GM23338 (cell line): ENCODE data around the gene METTL6. TPM values are rescaled to one million over a fixed set of nuclear protein-coding genes. Genes with fewer than 3 reads are reported as not detected.

Experiments used
- ATAC-seq: fragments of 200-7000 bp; cut with Tn5 transposase; 3 replicates; pipeline ENCODE4 v1.9.1; 2020
- DNase-seq: peaks from one replicate; pipeline ENCODE4 v3.0.0-alpha.2; 2015; ENCODE audit warnings: low spot score
- H2AFZ ChIP-seq: fragments of 200-600 bp; sonication (generic); 2 replicates; pipeline ENCODE4 v1.8.0; 2016; ENCODE audit warnings: antibody characterized with exemption, mild to moderate bottlenecking, moderate library complexity
- H3F3A ChIP-seq: fragments of 200-600 bp; sonication (generic); replicated peaks from 2 replicates; pipeline ENCODE4 v1.8.0; 2017; ENCODE audit warnings: antibody characterized with exemption, mixed run types, low read depth
- H3K27ac ChIP-seq: fragments of 200-600 bp; sonication (generic); 2 replicates; pipeline ENCODE4 v1.6.1; 2016; ENCODE audit warnings: low read depth
- H3K27me3 ChIP-seq: fragments of 200-600 bp; sonication (generic); 2 replicates; pipeline ENCODE4 v1.8.0; 2016; ENCODE audit warnings: mild to moderate bottlenecking, mixed run types, moderate library complexity; ENCODE audit not compliant: insufficient read depth
- H3K36me3 ChIP-seq: fragments of 200-600 bp; sonication (generic); 2 replicates; pipeline ENCODE4 v1.8.0; 2016; ENCODE audit warnings: mild to moderate bottlenecking; ENCODE audit not compliant: insufficient read depth
- H3K4me1 ChIP-seq: fragments of 200-600 bp; sonication (generic); 2 replicates; pipeline ENCODE4 v1.8.0; 2016; ENCODE audit warnings: mild to moderate bottlenecking, moderate library complexity; ENCODE audit not compliant: insufficient read depth
- H3K4me2 ChIP-seq: fragments of 200-600 bp; sonication (generic); 2 replicates; pipeline ENCODE4 v1.7.1; 2017; ENCODE audit warnings: mixed run types
- H3K4me3 ChIP-seq: fragments of 200-600 bp; sonication (generic); 2 replicates; pipeline ENCODE4 v1.6.1; 2016; ENCODE audit warnings: mixed run types
- H3K79me2 ChIP-seq: fragments of 200-600 bp; sonication (generic); replicated peaks from 2 replicates; pipeline ENCODE4 v1.8.0; 2017; ENCODE audit warnings: mild to moderate bottlenecking; ENCODE audit not compliant: insufficient read depth
- H3K9me2 ChIP-seq: fragments of 200-600 bp; sonication (generic); 2 replicates; pipeline ENCODE4 v1.8.0; 2017; ENCODE audit not compliant: insufficient read depth
- H4K20me1 ChIP-seq: fragments of 200-600 bp; sonication (generic); replicated peaks from 2 replicates; pipeline ENCODE4 v1.8.0; 2017; ENCODE audit warnings: mild to moderate bottlenecking; ENCODE audit not compliant: insufficient read depth
- H3K27ac Mint-ChIP-seq: 2 replicates; pipeline ENCODE4 v1.8.0; 2020; ENCODE audit warnings: inconsistent platforms, mild to moderate bottlenecking, moderate library complexity, mixed read lengths
- H3K27me3 Mint-ChIP-seq: 3 replicates; pipeline ENCODE4 v1.8.0; 2022; ENCODE audit warnings: low read depth, mild to moderate bottlenecking, moderate library complexity, mixed read lengths, inconsistent platforms; ENCODE audit not compliant: insufficient read depth, poor library complexity
- H3K36me3 Mint-ChIP-seq: 3 replicates; pipeline ENCODE4 v1.8.0; 2021; ENCODE audit warnings: low read depth, mild to moderate bottlenecking, inconsistent platforms, moderate library complexity, mixed read lengths
- H3K4me1 Mint-ChIP-seq: 3 replicates; pipeline ENCODE4 v1.8.0; 2020; ENCODE audit warnings: mild to moderate bottlenecking, inconsistent platforms, mixed read lengths
- H3K4me3 Mint-ChIP-seq: 3 replicates; pipeline ENCODE4 v1.8.0; 2021; ENCODE audit warnings: moderate library complexity, mild to moderate bottlenecking, inconsistent platforms, mixed read lengths
- H3K9me3 Mint-ChIP-seq: 3 replicates; pipeline ENCODE4 v1.8.0; 2020; ENCODE audit warnings: moderate library complexity, mild to moderate bottlenecking, inconsistent platforms, mixed read lengths
- CREB1 ChIP-seq: fragments of 250-450 bp; sonication (Bioruptor Pico); IDR thresholded peaks from 2 replicates; pipeline ENCODE4 v1.5.0; 2020; ENCODE audit warnings: low read depth, mild to moderate bottlenecking, moderate library complexity
- ETS1 ChIP-seq: IDR thresholded peaks from 2 replicates; pipeline ENCODE4 v1.6.1; 2016; ENCODE audit warnings: antibody characterized with exemption
- EZH2 ChIP-seq: fragments of 200-600 bp; sonication (generic); IDR thresholded peaks from one replicate; pipeline ENCODE4 v1.8.0; 2017; ENCODE audit warnings: antibody characterized with exemption, mild to moderate bottlenecking, low read depth; ENCODE audit not compliant: unreplicated experiment
- EZH2phosphoT487 ChIP-seq: fragments of 200-600 bp; sonication (generic); IDR thresholded peaks from one replicate; pipeline ENCODE4 v1.8.1; 2018; ENCODE audit warnings: antibody characterized with exemption; ENCODE audit not compliant: unreplicated experiment
- JUNB ChIP-seq: IDR thresholded peaks from one replicate; pipeline ENCODE4 v1.6.1; 2016; ENCODE audit warnings: antibody characterized with exemption; ENCODE audit not compliant: unreplicated experiment
- NANOG ChIP-seq: IDR thresholded peaks from 2 replicates; pipeline ENCODE4 v1.6.1; 2016; ENCODE audit warnings: antibody characterized with exemption, borderline replicate concordance
- POLR2AphosphoS5 ChIP-seq: IDR thresholded peaks from 2 replicates; pipeline ENCODE4 v1.6.1; 2016; ENCODE audit warnings: antibody characterized with exemption, low read depth
- REST ChIP-seq: IDR thresholded peaks from one replicate; pipeline ENCODE4 v1.6.1; 2018; ENCODE audit warnings: antibody characterized with exemption; ENCODE audit not compliant: unreplicated experiment
- STAT1 ChIP-seq: IDR thresholded peaks from one replicate; pipeline ENCODE4 v1.6.1; 2016; ENCODE audit warnings: antibody characterized with exemption; ENCODE audit not compliant: unreplicated experiment
- ZNF114 ChIP-seq: fragments of 250-450 bp; sonication (Bioruptor Pico); IDR thresholded peaks from 2 replicates; pipeline ENCODE4 v1.5.0; 2020; ENCODE audit warnings: mild to moderate bottlenecking, moderate library complexity
- ZNF331 ChIP-seq: fragments of 250-450 bp; sonication (Bioruptor Pico); IDR thresholded peaks from 2 replicates; pipeline ENCODE4 v1.5.0; 2020; ENCODE audit warnings: low read depth, mild to moderate bottlenecking, moderate library complexity
- polyA plus RNA-seq: library from polyadenylated mRNA; unstranded; fragments of >200 nt; fragmentation: Nextera tagmentation; extraction: Ambion mirVana; gene quantifications from 2 replicates; pipeline ENCODE4 v1.2.1, GENCODE V29; 2016
- total RNA-seq: library from RNA; depleted of rRNA; stranded (reverse); fragments of >200 nt; shearing (Covaris generic); gene quantifications from 2 replicates; pipeline ENCODE4 v1.2.3, GENCODE V29; 2014
- TF ChIP-seq, protein P1 (sequence below): fragments of 250-450 bp; sonication (Bioruptor Pico); IDR thresholded peaks from 2 replicates; pipeline ENCODE4 v1.5.0; 2020; ENCODE audit warnings: mild to moderate bottlenecking, moderate library complexity
- TF ChIP-seq, protein P2 (sequence below), 2 experiments: fragments of 200-600 bp in 1 of 2; sonication (generic) in 1 of 2; conservative IDR thresholded peaks; 2 replicates each; pipeline versions ENCODE4 v1.5.1 to v1.6.1; 2016 to 2017; ENCODE audit warnings: antibody characterized with exemption in 2 of 2, low read depth in 2 of 2, mild to moderate bottlenecking in 2 of 2, moderate library complexity in 1 of 2

The METTL6 gene
- total and polyA plus RNA-seq, 2 experiments from 2014 or later = 15.1 to 17.8 TPM

GRCh38 chr3:15453991-15454625, 26.8 kb upstream of the METTL6 start:
- no peaks in the 10 kb centered on the region; the same call in 2 of the 3 replicates for H3K36me3 Mint-ChIP-seq
- ATAC-seq = no peak
- H3K4me2 ChIP-seq = no peak overlapping the region
- no peak overlapping the region for H3K4me3 Mint-ChIP-seq
- no peaks in the 10 kb centered on the region for H3K4me1 Mint-ChIP-seq
- no peaks in the 10 kb centered on the region for H3K9me3 Mint-ChIP-seq
- H3K79me2 ChIP-seq = no peaks in the 10 kb centered on the region
- H3K27me3 Mint-ChIP-seq = peaks cover 2% of the 10 kb centered on the region
- H3F3A ChIP-seq = no peaks in the 10 kb centered on the region
- H3K4me1 ChIP-seq = no peaks in the 10 kb centered on the region
- no peaks in the 10 kb centered on the region for H3K9me2 ChIP-seq
- no peaks in the 10 kb centered on the region for H3K27me3 ChIP-seq
- no peak overlapping the region for H2AFZ ChIP-seq
- H3K27ac Mint-ChIP-seq = no peak overlapping the region
- TF ChIP-seq EZH2 = no peak
- TF ChIP-seq, protein P1, sequence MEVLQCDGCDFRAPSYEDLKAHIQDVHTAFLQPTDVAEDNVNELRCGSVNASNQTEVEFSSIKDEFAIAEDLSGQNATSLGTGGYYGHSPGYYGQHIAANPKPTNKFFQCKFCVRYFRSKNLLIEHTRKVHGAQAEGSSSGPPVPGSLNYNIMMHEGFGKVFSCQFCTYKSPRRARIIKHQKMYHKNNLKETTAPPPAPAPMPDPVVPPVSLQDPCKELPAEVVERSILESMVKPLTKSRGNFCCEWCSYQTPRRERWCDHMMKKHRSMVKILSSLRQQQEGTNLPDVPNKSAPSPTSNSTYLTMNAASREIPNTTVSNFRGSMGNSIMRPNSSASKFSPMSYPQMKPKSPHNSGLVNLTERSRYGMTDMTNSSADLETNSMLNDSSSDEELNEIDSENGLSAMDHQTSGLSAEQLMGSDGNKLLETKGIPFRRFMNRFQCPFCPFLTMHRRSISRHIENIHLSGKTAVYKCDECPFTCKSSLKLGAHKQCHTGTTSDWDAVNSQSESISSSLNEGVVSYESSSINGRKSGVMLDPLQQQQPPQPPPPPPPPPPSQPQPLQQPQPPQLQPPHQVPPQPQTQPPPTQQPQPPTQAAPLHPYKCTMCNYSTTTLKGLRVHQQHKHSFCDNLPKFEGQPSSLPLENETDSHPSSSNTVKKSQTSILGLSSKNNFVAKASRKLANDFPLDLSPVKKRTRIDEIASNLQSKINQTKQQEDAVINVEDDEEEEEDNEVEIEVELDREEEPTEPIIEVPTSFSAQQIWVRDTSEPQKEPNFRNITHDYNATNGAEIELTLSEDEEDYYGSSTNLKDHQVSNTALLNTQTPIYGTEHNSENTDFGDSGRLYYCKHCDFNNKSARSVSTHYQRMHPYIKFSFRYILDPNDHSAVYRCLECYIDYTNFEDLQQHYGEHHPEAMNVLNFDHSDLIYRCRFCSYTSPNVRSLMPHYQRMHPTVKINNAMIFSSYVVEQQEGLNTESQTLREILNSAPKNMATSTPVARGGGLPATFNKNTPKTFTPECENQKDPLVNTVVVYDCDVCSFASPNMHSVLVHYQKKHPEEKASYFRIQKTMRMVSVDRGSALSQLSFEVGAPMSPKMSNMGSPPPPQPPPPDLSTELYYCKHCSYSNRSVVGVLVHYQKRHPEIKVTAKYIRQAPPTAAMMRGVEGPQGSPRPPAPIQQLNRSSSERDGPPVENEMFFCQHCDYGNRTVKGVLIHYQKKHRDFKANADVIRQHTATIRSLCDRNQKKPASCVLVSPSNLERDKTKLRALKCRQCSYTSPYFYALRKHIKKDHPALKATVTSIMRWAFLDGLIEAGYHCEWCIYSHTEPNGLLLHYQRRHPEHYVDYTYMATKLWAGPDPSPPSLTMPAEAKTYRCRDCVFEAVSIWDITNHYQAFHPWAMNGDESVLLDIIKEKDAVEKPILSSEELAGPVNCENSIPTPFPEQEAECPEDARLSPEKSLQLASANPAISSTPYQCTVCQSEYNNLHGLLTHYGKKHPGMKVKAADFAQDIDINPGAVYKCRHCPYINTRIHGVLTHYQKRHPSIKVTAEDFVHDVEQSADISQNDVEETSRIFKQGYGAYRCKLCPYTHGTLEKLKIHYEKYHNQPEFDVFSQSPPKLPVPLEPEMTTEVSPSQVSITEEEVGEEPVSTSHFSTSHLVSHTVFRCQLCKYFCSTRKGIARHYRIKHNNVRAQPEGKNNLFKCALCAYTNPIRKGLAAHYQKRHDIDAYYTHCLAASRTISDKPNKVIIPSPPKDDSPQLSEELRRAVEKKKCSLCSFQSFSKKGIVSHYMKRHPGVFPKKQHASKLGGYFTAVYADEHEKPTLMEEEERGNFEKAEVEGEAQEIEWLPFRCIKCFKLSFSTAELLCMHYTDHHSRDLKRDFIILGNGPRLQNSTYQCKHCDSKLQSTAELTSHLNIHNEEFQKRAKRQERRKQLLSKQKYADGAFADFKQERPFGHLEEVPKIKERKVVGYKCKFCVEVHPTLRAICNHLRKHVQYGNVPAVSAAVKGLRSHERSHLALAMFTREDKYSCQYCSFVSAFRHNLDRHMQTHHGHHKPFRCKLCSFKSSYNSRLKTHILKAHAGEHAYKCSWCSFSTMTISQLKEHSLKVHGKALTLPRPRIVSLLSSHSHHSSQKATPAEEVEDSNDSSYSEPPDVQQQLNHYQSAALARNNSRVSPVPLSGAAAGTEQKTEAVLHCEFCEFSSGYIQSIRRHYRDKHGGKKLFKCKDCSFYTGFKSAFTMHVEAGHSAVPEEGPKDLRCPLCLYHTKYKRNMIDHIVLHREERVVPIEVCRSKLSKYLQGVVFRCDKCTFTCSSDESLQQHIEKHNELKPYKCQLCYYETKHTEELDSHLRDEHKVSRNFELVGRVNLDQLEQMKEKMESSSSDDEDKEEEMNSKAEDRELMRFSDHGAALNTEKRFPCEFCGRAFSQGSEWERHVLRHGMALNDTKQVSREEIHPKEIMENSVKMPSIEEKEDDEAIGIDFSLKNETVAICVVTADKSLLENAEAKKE (CRISPR knock-in tag) = no peak
- no peak for TF ChIP-seq ZNF114 (CRISPR knock-in tag)
- TF ChIP-seq, protein P2, sequence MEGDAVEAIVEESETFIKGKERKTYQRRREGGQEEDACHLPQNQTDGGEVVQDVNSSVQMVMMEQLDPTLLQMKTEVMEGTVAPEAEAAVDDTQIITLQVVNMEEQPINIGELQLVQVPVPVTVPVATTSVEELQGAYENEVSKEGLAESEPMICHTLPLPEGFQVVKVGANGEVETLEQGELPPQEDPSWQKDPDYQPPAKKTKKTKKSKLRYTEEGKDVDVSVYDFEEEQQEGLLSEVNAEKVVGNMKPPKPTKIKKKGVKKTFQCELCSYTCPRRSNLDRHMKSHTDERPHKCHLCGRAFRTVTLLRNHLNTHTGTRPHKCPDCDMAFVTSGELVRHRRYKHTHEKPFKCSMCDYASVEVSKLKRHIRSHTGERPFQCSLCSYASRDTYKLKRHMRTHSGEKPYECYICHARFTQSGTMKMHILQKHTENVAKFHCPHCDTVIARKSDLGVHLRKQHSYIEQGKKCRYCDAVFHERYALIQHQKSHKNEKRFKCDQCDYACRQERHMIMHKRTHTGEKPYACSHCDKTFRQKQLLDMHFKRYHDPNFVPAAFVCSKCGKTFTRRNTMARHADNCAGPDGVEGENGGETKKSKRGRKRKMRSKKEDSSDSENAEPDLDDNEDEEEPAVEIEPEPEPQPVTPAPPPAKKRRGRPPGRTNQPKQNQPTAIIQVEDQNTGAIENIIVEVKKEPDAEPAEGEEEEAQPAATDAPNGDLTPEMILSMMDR (conservative IDR thresholded peaks at IDR 0.05; ENCODE audit: low read depth in 2 of 2) = no peak
- no peak for TF ChIP-seq ZNF331 (CRISPR knock-in tag)
- TF ChIP-seq NANOG = no peak
- no peak for TF ChIP-seq CREB1 (CRISPR knock-in tag)
- no peak for TF ChIP-seq REST
- TF ChIP-seq ETS1 = no peak
- no peak for TF ChIP-seq JUNB
- no peak for TF ChIP-seq STAT1
- TF ChIP-seq POLR2AphosphoS5 = no peak
- TF ChIP-seq EZH2phosphoT487 = no peak
- H3K27ac ChIP-seq = no peak overlapping the region
- DNase-seq = no peak
- no peak overlapping the region for H3K4me3 ChIP-seq
- H4K20me1 ChIP-seq = no peaks in the 10 kb centered on the region
- H3K36me3 ChIP-seq = no peaks in the 10 kb centered on the region
